Endothelial cell (in vitro differentiated cells): ENCODE measurements around the gene TSPAN15. TPM values are rescaled to one million over a fixed set of nuclear protein-coding genes. Genes with fewer than 3 reads are reported as not detected.
A peak's percentile ranks its signal among the peaks of the same experiment; 100 is the strongest.

Experiments
- DNase-seq: peaks from one replicate; pipeline ENCODE4 v3.0.0; 2021; ENCODE audit warnings: low spot score
- H3K27ac Mint-ChIP-seq: one replicate; pipeline ENCODE4 v1.8.0; 2021; ENCODE audit warnings: mixed read lengths, inconsistent platforms; ENCODE audit not compliant: unreplicated experiment
- H3K27me3 Mint-ChIP-seq: one replicate; pipeline ENCODE4 v1.8.0; 2021; ENCODE audit warnings: mild to moderate bottlenecking, moderate library complexity, mixed read lengths, inconsistent platforms; ENCODE audit not compliant: unreplicated experiment
- H3K36me3 Mint-ChIP-seq: one replicate; pipeline ENCODE4 v1.8.0; 2021; ENCODE audit warnings: mild to moderate bottlenecking, low read depth, mixed read lengths, inconsistent platforms; ENCODE audit not compliant: unreplicated experiment
- H3K4me1 Mint-ChIP-seq: one replicate; pipeline ENCODE4 v1.8.0; 2021; ENCODE audit warnings: mild to moderate bottlenecking, mixed read lengths, inconsistent platforms; ENCODE audit not compliant: unreplicated experiment
- H3K4me3 Mint-ChIP-seq: one replicate; pipeline ENCODE4 v1.8.0; 2021; ENCODE audit warnings: mild to moderate bottlenecking, mixed read lengths, inconsistent platforms; ENCODE audit not compliant: unreplicated experiment
- H3K9me3 Mint-ChIP-seq: one replicate; pipeline ENCODE4 v1.8.0; 2021; ENCODE audit warnings: mixed read lengths, inconsistent platforms; ENCODE audit not compliant: unreplicated experiment
- long read RNA-seq: library from polyadenylated mRNA; unstranded; transcript quantifications from one replicate; pipeline ENCODE4 v2.0.0, GENCODE V29; 2020; ENCODE audit not compliant: unreplicated experiment
- total RNA-seq: library from RNA; stranded (reverse); fragmentation: NEBNext Ultra II Directional; extraction: Animal tissue kit (Norgen Biotek cat#: 25700); gene quantifications from one replicate; pipeline ENCODE4 v1.2.1, GENCODE V29; 2021; ENCODE audit not compliant: unreplicated experiment
- TF ChIP-seq, protein P1 (sequence below): fragments of 200-600 bp; sonication (generic); IDR thresholded peaks from one replicate; pipeline ENCODE4 v1.5.0; 2021; ENCODE audit warnings: antibody characterized with exemption; ENCODE audit not compliant: unreplicated experiment

Gene TSPAN15
- total RNA-seq: 195 TPM
- long read RNA-seq, transcript TSPAN15-201 (8 exons, 1,698 nt): major isoform, 222 of 261 reads
- long read RNA-seq, partial matches to known transcripts: 0 of 261 reads
- long read RNA-seq, other reads (novel, unspliced or antisense): 38 of 261 reads

DNA sequence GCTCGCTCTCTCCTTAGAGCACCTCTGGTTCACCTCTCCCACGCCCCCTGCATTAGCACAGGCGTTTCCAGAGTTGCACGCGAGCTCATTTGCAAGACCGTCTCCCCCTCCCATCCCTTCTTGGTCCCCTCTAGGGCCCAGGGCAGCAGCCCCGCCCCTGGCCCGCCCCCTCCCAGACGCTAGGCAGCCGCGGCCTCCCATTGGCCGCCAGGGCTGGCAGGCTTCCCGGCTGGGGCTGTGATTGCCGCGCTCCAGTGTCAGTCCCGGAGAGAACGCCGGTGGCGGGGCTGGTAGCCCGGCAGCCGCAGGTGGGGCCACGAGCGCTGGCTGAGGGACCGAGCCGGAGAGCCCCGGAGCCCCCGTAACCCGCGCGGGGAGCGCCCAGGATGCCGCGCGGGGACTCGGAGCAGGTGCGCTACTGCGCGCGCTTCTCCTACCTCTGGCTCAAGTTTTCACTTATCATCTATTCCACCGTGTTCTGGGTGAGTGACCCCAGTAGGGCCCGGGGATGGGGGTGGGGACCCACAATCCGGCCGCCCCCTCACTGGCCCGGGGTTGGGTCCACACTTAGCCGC is at the start of gene TSPAN15:
Gene TSPAN15, plus strand, starts transcription at position 257 of the 575 bp plus-strand sequence. Its CDS starts 130 bp downstream, at position 387.
- peaks cover 5% of the 10 kb centered on the region for H3K36me3 Mint-ChIP-seq
- peak; percentile 89 for DNase-seq
- TF ChIP-seq, protein P1, sequence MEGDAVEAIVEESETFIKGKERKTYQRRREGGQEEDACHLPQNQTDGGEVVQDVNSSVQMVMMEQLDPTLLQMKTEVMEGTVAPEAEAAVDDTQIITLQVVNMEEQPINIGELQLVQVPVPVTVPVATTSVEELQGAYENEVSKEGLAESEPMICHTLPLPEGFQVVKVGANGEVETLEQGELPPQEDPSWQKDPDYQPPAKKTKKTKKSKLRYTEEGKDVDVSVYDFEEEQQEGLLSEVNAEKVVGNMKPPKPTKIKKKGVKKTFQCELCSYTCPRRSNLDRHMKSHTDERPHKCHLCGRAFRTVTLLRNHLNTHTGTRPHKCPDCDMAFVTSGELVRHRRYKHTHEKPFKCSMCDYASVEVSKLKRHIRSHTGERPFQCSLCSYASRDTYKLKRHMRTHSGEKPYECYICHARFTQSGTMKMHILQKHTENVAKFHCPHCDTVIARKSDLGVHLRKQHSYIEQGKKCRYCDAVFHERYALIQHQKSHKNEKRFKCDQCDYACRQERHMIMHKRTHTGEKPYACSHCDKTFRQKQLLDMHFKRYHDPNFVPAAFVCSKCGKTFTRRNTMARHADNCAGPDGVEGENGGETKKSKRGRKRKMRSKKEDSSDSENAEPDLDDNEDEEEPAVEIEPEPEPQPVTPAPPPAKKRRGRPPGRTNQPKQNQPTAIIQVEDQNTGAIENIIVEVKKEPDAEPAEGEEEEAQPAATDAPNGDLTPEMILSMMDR: no peak
- no peaks in the 10 kb centered on the region for H3K9me3 Mint-ChIP-seq
- peak within 1 kb of the TSS; percentile 48 for H3K27ac Mint-ChIP-seq
- H3K4me1 Mint-ChIP-seq: peaks cover 47% of the 10 kb centered on the region
- H3K4me3 Mint-ChIP-seq: peak within 1 kb of the TSS; percentile 96
- H3K27me3 Mint-ChIP-seq: peaks cover 3% of the 10 kb centered on the region

DNA sequence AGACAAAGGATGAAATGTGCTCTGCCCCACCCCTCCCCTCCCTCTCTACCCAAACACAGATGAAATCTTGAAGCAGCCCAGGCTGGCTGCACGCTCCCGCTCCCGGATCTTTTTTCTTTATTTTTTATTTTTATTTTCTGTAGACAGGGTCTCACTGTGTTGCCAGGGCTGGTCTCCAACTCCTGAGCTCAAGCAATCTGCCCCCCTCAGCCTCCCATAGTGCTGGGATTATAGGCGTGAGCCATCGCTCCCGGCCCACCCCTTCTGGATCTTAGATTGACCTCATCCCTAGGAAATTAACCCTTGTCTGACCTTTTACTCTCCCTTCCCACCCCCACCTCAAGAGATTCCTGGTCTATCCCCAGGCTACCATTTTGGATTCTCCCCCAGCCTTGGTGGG is 48.9 kb upstream of the TSPAN15 start:
- Mint-ChIP-seq H3K4me3 (no peak overlapping the region), H3K4me1 (peaks cover 14% of the 10 kb centered on the region), H3K36me3 (peaks cover 44% of the 10 kb centered on the region), H3K27me3 (peaks cover 8% of the 10 kb centered on the region), H3K9me3 (no peaks in the 10 kb centered on the region), H3K27ac (no peak overlapping the region)
- DNase-seq: no peak
- TF ChIP-seq, protein P1: no peak

DNA sequence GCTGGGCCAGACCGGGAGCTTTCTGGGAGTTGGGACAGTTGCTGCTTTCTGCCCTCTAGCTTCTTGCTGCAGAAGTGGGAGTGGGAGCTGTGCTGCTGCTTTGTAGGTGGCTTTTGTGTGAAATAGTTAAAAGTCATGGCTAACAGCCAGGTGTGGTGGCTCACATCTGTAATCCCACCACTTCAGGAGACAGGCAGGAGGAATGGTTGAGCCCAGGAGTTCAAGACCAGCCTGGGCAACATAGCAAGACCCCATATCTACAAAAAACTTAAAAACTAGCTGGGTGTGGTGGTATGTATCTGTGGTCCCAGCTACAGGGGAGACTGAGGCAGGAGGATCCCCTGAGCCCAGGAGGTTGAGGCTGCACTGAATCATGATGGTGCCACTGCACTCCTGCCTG is 48.2 kb upstream of the TSPAN15 start:
- TF ChIP-seq, protein P1: no peak
- Mint-ChIP-seq H3K27ac (no peak overlapping the region), H3K4me1 (peaks cover 17% of the 10 kb centered on the region), H3K4me3 (no peak overlapping the region), H3K36me3 (peaks cover 44% of the 10 kb centered on the region), H3K9me3 (no peaks in the 10 kb centered on the region), H3K27me3 (peaks cover 10% of the 10 kb centered on the region)
- no peak for DNase-seq

DNA sequence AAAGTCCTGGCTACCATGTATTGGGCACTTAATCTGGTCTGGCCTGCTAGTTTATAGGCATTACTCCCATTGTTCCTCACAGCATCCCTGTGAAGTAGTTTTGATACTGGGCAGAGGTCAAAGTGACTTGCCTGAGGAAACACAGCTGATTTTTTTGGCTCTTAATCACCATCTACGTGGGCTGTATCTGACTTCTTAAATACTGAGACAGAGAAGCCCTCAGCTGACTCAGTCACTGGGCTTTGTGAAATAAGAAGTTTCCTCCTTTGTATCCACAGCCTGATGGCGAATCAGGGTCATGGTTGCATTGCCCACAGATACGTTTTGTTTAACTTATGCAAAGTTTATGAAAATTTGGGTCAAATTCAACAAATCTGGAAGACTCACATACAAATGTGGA is 47.7 kb upstream of the TSPAN15 start:
- TF ChIP-seq, protein P1: no peak
- Mint-ChIP-seq H3K4me3 (peak overlapping the region; percentile 32), H3K27ac (no peak overlapping the region), H3K27me3 (peaks cover 13% of the 10 kb centered on the region), H3K36me3 (peaks cover 42% of the 10 kb centered on the region), H3K4me1 (peaks cover 17% of the 10 kb centered on the region), H3K9me3 (no peaks in the 10 kb centered on the region)
- DNase-seq: no peak

DNA sequence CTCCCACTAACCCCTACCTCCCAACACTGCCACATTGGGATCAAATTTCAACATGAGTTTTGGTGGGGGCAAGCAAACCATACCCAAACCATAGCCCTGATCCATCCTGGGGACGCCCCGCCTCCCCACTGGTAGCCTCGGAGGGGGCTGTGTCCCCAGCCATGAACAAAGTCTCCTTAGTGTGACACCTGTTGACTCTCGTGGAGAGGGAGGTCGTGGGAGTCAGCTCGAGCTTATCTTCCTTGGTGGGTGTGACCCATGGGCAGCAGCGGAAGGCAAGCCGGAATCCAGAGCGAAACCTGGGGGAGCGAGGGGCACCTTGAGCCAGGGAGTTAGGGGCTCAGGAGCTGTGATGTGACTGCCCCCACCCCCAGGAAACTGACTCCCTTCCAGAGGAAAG is 46.5 kb upstream of the TSPAN15 start:
- peaks cover 36% of the 10 kb centered on the region for H3K36me3 Mint-ChIP-seq
- no peak overlapping the region for H3K4me3 Mint-ChIP-seq
- H3K27ac Mint-ChIP-seq: no peak overlapping the region
- no peak for DNase-seq
- TF ChIP-seq, protein P1: no peak
- H3K27me3 Mint-ChIP-seq: peaks cover 13% of the 10 kb centered on the region
- peaks cover 17% of the 10 kb centered on the region for H3K4me1 Mint-ChIP-seq
- no peaks in the 10 kb centered on the region for H3K9me3 Mint-ChIP-seq
